Cardiac septum (tissue), 1 donor: ENCODE measurements around the gene PRRG3. TPM values are rescaled to one million over a fixed set of nuclear protein-coding genes. Genes with fewer than 3 reads are reported as not detected.

Source experiments
- DNase-seq: peaks from one replicate; pipeline ENCODE4 v3.0.0-alpha.2; 2020; ENCODE audit warnings: low spot score
- intact Hi-C: fragments of 100-400 bp; cut with DNase I; formaldehyde crosslinking; loops from one replicate; pipeline ENCODE4 v1.14.0; 2022
- total RNA-seq: library from RNA; stranded (reverse); fragmentation: NEBNext Ultra II Directional; extraction: Animal tissue kit (Norgen Biotek cat#: 25700); gene quantifications from one replicate; pipeline ENCODE4 v1.2.1, GENCODE V29; 2021
- donor health status: DM: no; HTN: no; CAD: no.

PRRG3 gene
- total RNA-seq, 1 donor from 2014 or later = 1.1 TPM

- intact Hi-C loops = no loop called here
These were observed 42.2 kb downstream of the PRRG3 start for GRCh38 chrX:151737494-151737893.

DNA sequence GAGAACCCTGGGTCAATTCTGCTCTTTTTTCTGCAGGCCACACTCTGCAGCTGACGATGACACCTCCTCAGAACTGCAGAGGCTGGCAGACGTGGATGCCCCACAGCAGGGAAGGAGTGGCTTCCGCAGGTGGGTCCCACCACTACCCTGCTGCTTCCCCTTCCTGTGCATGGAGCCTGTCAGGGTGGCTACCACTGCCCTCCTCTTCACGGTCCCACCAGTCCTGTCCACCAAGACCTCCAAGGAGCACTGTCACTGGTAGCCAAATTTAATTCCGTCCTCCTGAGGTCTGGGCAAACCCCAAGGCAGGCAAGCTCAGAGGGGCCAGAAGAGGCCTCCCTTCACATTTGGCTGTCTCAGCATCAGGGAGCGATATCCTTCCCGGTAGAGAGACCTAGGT is 43.5 kb downstream of the PRRG3 start:
- intact Hi-C loops = no loop called here
- DNase-seq = no peak

More at GRCh38 chrX:151737494-151737893, 42.2 kb downstream of the PRRG3 start:
- DNase-seq = no peak

- intact Hi-C loops = no loop called here
- no peak for DNase-seq
These were observed 46.3 kb downstream of the PRRG3 start for GRCh38 chrX:151741606-151742005.

- intact Hi-C loops = no loop called here
- DNase-seq = no peak
These were observed 47.1 kb downstream of the PRRG3 start for GRCh38 chrX:151742311-151742710.

- intact Hi-C loops = no loop called here
- no peak for DNase-seq
These were observed 48.6 kb downstream of the PRRG3 start for GRCh38 chrX:151743651-151744470.

DNA sequence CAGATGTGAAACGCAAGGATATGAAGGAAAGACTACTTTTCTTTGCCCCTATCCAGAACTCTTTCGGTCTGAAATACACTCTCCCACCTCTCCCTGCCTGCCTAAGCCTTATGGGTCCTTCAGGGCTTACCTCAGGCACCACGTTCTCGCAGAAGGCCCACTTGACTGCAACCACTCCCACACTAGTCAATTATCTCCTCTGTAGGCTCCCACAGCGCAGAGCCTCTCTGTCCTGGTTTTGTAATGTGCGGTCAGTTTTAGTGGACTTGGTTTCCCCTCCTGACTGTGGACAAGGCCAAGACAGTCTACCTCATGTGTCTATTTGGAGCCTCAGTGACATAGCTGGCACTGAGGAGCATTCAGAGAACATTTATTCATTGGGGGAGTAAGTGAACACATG is 50.4 kb downstream of the PRRG3 start:
- intact Hi-C loops = no loop called here
- DNase-seq = no peak

GRCh38 chrX:151746502-151746901 is 51.2 kb downstream of the PRRG3 start:
- no peak for DNase-seq
- intact Hi-C loops = no loop called here

DNA sequence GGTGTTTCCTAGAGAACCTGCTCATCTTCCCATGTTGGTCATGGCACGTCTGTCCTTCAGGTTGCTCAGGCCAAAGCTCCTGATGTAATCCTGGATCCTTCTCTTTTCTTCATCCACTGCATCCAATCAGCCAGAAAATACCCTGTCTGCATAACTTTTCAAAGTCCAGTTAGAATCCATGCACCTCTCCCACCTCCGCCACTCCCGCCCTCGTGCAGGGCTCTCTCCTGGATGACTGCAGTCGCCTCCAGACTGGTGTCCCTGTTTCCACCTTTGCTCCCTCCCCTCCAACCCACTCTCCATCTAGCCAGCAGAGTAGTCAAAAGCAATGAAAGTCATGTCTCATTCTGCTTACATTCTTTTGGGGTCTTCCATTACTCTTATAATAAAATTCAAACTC is 55.3 kb downstream of the PRRG3 start:
- DNase-seq = no peak
- intact Hi-C loops = loop anchor here (2.0 to 10.0 kb wide), 2 partner anchors 594 to 884 kb away; no protein-coding TSS in a partner anchor

DNA sequence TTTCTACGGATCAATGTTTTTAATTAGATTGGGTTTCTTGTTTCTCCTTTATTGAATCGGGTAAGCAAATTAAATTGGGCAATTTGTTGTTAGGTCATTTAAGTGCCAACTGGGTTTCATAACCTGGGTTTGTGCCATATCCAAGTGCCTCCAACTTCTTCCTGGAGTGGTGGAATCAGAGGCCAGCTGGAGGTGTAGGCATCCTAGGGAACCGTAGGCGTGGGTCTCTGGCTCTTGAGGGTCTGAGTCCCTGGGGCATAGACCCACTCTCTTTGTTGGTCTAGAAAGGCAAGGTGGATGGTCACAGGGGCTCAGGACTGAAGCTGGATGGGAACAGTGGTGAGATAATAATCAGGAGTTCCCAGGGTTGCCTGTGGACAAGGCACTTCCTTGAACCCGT is 57.6 kb downstream of the PRRG3 start:
- intact Hi-C loops = loop anchor here (10.0 kb wide), 1 partner anchor 592 kb away; no protein-coding TSS in a partner anchor
- DNase-seq = no peak

- DNase-seq = no peak
- intact Hi-C loops = loop anchor here (10.0 kb wide), 1 partner anchor 591 kb away; no protein-coding TSS in a partner anchor
These were observed 58.2 kb downstream of the PRRG3 start for GRCh38 chrX:151753313-151754046.

GRCh38 chrX:151754047-151754429 is 58.8 kb downstream of the PRRG3 start:
- intact Hi-C loops = loop anchor here (10.0 kb wide), 1 partner anchor 591 kb away; no protein-coding TSS in a partner anchor
- DNase-seq = no peak

- no peak for DNase-seq
These were observed 59.5 kb downstream of the PRRG3 start for GRCh38 chrX:151754641-151755215.

More at GRCh38 chrX:151754641-151755215, 59.5 kb downstream of the PRRG3 start:
- intact Hi-C loops = loop anchor here (10.0 kb wide), 1 partner anchor 590 kb away; no protein-coding TSS in a partner anchor

Other genes with a start within 250 kb of the PRRG3 start
- not detected for gene PASD1, start 131.8 kb upstream of the PRRG3 start, total RNA-seq
- gene FATE1, start 20.6 kb downstream of the PRRG3 start, total RNA-seq = 0.67 TPM
- gene CNGA2, start 39.3 kb downstream of the PRRG3 start, total RNA-seq = not detected
- gene MAGEA4, start 217.4 kb downstream of the PRRG3 start, total RNA-seq = not detected